Liver (tissue), 3 donors: ENCODE data around the gene PLCB3.

ENCODE experiments used
- CTCF ChIP-seq: fragments of 150-350 bp; IDR thresholded peaks from 2 replicates; pipeline ENCODE4 v1.5.1; 2017; ENCODE audit warnings: improper control_type of control experiment, low read depth, low read length; ENCODE audit not compliant: missing input control
- MAX ChIP-seq: IDR thresholded peaks from 2 replicates; pipeline ENCODE4 v1.6.1; 2016; ENCODE audit warnings: antibody characterized with exemption
- REST ChIP-seq: IDR thresholded peaks from 2 replicates; pipeline ENCODE4 v1.6.1; 2016; ENCODE audit warnings: antibody characterized with exemption, mild to moderate bottlenecking
- RXRA ChIP-seq, 2 donors: IDR thresholded peaks; 2 replicates each; pipeline ENCODE4 v1.6.1; 2017 to 2018; ENCODE audit warnings: antibody characterized with exemption in 2 of 2, mild to moderate bottlenecking in 1 of 2
- YY1 ChIP-seq: IDR thresholded peaks from 2 replicates; pipeline ENCODE4 v1.6.1; 2016; ENCODE audit warnings: antibody characterized with exemption, mild to moderate bottlenecking
- donor health status: healthy.
- donor health status: healthy.

- no peak for TF ChIP-seq REST
- TF ChIP-seq CTCF = no peak
- TF ChIP-seq YY1 = no peak
- no peak for TF ChIP-seq MAX
- no peak for TF ChIP-seq RXRA (IDR thresholded peaks at IDR 0.05)
These were observed 43.4 kb downstream of the PLCB3 start for GRCh38 chr11:64294774-64295173.
